ENCODE measurements around the gene APPL2.

Gene APPL2

GRCh38 chr12:105235732-105236476 is at the start of gene APPL2:
Gene APPL2, minus strand, starts transcription at chr12:105236174. Its CDS starts 162 bp downstream, at chr12:105236012.
- no peaks in the 10 kb centered on the region for H3K36me3 ChIP-seq (ENCODE audit: control insufficient read depth, insufficient read depth, low read length)
- no peaks in the 10 kb centered on the region for H3K9me3 ChIP-seq (ENCODE audit: control insufficient read depth, insufficient read depth, low read depth, low read length)
- H3K4me3 ChIP-seq (ENCODE audit: low read depth, low read length), result peak within 1 kb of the TSS; percentile 86
- H3K27ac ChIP-seq (ENCODE audit: low read depth, low read length), result no peak within 1 kb of the TSS; the same call in 1 of the 2 replicates
- peak within 1 kb of the TSS; percentile 89 for H3K9ac ChIP-seq (ENCODE audit: low read length)
- peaks cover 4% of the 10 kb centered on the region; the same call in 1 of the 2 replicates for H3K27me3 ChIP-seq (ENCODE audit: control insufficient read depth, insufficient read depth, low read length)
- no peaks in the 10 kb centered on the region; the same call in 1 of the 2 replicates for H3K4me1 ChIP-seq (ENCODE audit: control insufficient read depth, insufficient read depth, low read length)

- Histone ChIP-seq H3K27ac (ENCODE audit: low read depth, low read length) (no peak overlapping the region), H3K27me3 (ENCODE audit: control insufficient read depth, insufficient read depth, low read length) (no peaks in the 10 kb centered on the region; the same call in 1 of the 2 replicates), H3K4me3 (ENCODE audit: low read depth, low read length) (no peak overlapping the region), H3K36me3 (ENCODE audit: control insufficient read depth, insufficient read depth, low read length) (no peaks in the 10 kb centered on the region), H3K9ac (ENCODE audit: low read length) (no peak overlapping the region), H3K4me1 (ENCODE audit: control insufficient read depth, insufficient read depth, low read length) (no peaks in the 10 kb centered on the region), H3K9me3 (ENCODE audit: control insufficient read depth, insufficient read depth, low read depth, low read length) (no peaks in the 10 kb centered on the region)
Observed at GRCh38 chr12:105285378-105285777, 49.4 kb upstream of the APPL2 start.

- no peaks in the 10 kb centered on the region for H3K4me1 ChIP-seq (ENCODE audit: control insufficient read depth, insufficient read depth, low read length)
- no peak overlapping the region for H3K4me3 ChIP-seq (ENCODE audit: low read depth, low read length)
- no peaks in the 10 kb centered on the region for H3K9me3 ChIP-seq (ENCODE audit: control insufficient read depth, insufficient read depth, low read depth, low read length)
- no peaks in the 10 kb centered on the region; the same call in 1 of the 2 replicates for H3K27me3 ChIP-seq (ENCODE audit: control insufficient read depth, insufficient read depth, low read length)
- H3K36me3 ChIP-seq (ENCODE audit: control insufficient read depth, insufficient read depth, low read length), result no peaks in the 10 kb centered on the region
- H3K27ac ChIP-seq (ENCODE audit: low read depth, low read length), result no peak overlapping the region
- H3K9ac ChIP-seq (ENCODE audit: low read length), result no peak overlapping the region
Observed at GRCh38 chr12:105281694-105282049, 45.7 kb upstream of the APPL2 start.

GRCh38 chr12:105280966-105281693 is 45.2 kb upstream of the APPL2 start:
- Histone ChIP-seq H3K9me3 (ENCODE audit: control insufficient read depth, insufficient read depth, low read depth, low read length) (no peaks in the 10 kb centered on the region), H3K9ac (ENCODE audit: low read length) (no peak overlapping the region), H3K4me3 (ENCODE audit: low read depth, low read length) (no peak overlapping the region), H3K4me1 (ENCODE audit: control insufficient read depth, insufficient read depth, low read length) (peaks cover 5% of the 10 kb centered on the region; the same call in 1 of the 2 replicates), H3K27me3 (ENCODE audit: control insufficient read depth, insufficient read depth, low read length) (no peaks in the 10 kb centered on the region; the same call in 1 of the 2 replicates), H3K36me3 (ENCODE audit: control insufficient read depth, insufficient read depth, low read length) (no peaks in the 10 kb centered on the region), H3K27ac (ENCODE audit: low read depth, low read length) (no peak overlapping the region)

GRCh38 chr12:105279460-105280056 is 43.6 kb upstream of the APPL2 start:
- H3K27ac ChIP-seq (ENCODE audit: low read depth, low read length), result no peak overlapping the region
- peaks cover 6% of the 10 kb centered on the region; the same call in 1 of the 2 replicates for H3K4me1 ChIP-seq (ENCODE audit: control insufficient read depth, insufficient read depth, low read length)
- no peak overlapping the region for H3K9ac ChIP-seq (ENCODE audit: low read length)
- no peaks in the 10 kb centered on the region for H3K36me3 ChIP-seq (ENCODE audit: control insufficient read depth, insufficient read depth, low read length)
- H3K27me3 ChIP-seq (ENCODE audit: control insufficient read depth, insufficient read depth, low read length), result no peaks in the 10 kb centered on the region
- H3K9me3 ChIP-seq (ENCODE audit: control insufficient read depth, insufficient read depth, low read depth, low read length), result no peaks in the 10 kb centered on the region
- H3K4me3 ChIP-seq (ENCODE audit: low read depth, low read length), result no peak overlapping the region

- no peak overlapping the region for H3K9ac ChIP-seq (ENCODE audit: low read length)
- peaks cover 6% of the 10 kb centered on the region; the same call in 1 of the 2 replicates for H3K4me1 ChIP-seq (ENCODE audit: control insufficient read depth, insufficient read depth, low read length)
- H3K4me3 ChIP-seq (ENCODE audit: low read depth, low read length), result no peak overlapping the region
- no peak overlapping the region for H3K27ac ChIP-seq (ENCODE audit: low read depth, low read length)
- H3K36me3 ChIP-seq (ENCODE audit: control insufficient read depth, insufficient read depth, low read length), result no peaks in the 10 kb centered on the region
- H3K9me3 ChIP-seq (ENCODE audit: control insufficient read depth, insufficient read depth, low read depth, low read length), result no peaks in the 10 kb centered on the region
- no peaks in the 10 kb centered on the region for H3K27me3 ChIP-seq (ENCODE audit: control insufficient read depth, insufficient read depth, low read length)
Observed at GRCh38 chr12:105278043-105278697, 42.2 kb upstream of the APPL2 start.

- Histone ChIP-seq H3K27ac (ENCODE audit: low read depth, low read length) (no peak overlapping the region), H3K9ac (ENCODE audit: low read length) (no peak overlapping the region)
Observed at GRCh38 chr12:105275997-105276733, 40.2 kb upstream of the APPL2 start.

GRCh38 chr12:105274571-105274970 is 38.6 kb upstream of the APPL2 start:
- Histone ChIP-seq H3K4me1 (ENCODE audit: control insufficient read depth, insufficient read depth, low read length) (peaks cover 9% of the 10 kb centered on the region), H3K36me3 (ENCODE audit: control insufficient read depth, insufficient read depth, low read length) (no peaks in the 10 kb centered on the region), H3K27me3 (ENCODE audit: control insufficient read depth, insufficient read depth, low read length) (no peaks in the 10 kb centered on the region), H3K4me3 (ENCODE audit: low read depth, low read length) (no peak overlapping the region), H3K9ac (ENCODE audit: low read length) (no peak overlapping the region), H3K9me3 (ENCODE audit: control insufficient read depth, insufficient read depth, low read depth, low read length) (no peaks in the 10 kb centered on the region), H3K27ac (ENCODE audit: low read depth, low read length) (no peak overlapping the region)

More at GRCh38 chr12:105275997-105276733, 40.2 kb upstream of the APPL2 start:
- H3K27me3 ChIP-seq (ENCODE audit: control insufficient read depth, insufficient read depth, low read length), result no peaks in the 10 kb centered on the region
- no peak overlapping the region for H3K4me3 ChIP-seq (ENCODE audit: low read depth, low read length)
- no peaks in the 10 kb centered on the region for H3K9me3 ChIP-seq (ENCODE audit: control insufficient read depth, insufficient read depth, low read depth, low read length)
- H3K4me1 ChIP-seq (ENCODE audit: control insufficient read depth, insufficient read depth, low read length), result peaks cover 6% of the 10 kb centered on the region
- H3K36me3 ChIP-seq (ENCODE audit: control insufficient read depth, insufficient read depth, low read length), result no peaks in the 10 kb centered on the region

- H3K27ac ChIP-seq (ENCODE audit: low read depth, low read length), result no peak overlapping the region
- no peak overlapping the region for H3K9ac ChIP-seq (ENCODE audit: low read length)
- no peaks in the 10 kb centered on the region for H3K9me3 ChIP-seq (ENCODE audit: control insufficient read depth, insufficient read depth, low read depth, low read length)
- H3K27me3 ChIP-seq (ENCODE audit: control insufficient read depth, insufficient read depth, low read length), result no peaks in the 10 kb centered on the region
- H3K4me3 ChIP-seq (ENCODE audit: low read depth, low read length), result no peak overlapping the region
- H3K36me3 ChIP-seq (ENCODE audit: control insufficient read depth, insufficient read depth, low read length), result no peaks in the 10 kb centered on the region
- H3K4me1 ChIP-seq (ENCODE audit: control insufficient read depth, insufficient read depth, low read length), result peaks cover 9% of the 10 kb centered on the region
Observed at GRCh38 chr12:105273601-105274000, 37.6 kb upstream of the APPL2 start.

GRCh38 chr12:105272814-105273416 is 36.9 kb upstream of the APPL2 start:
- no peak overlapping the region for H3K4me3 ChIP-seq (ENCODE audit: low read depth, low read length)
- H3K27me3 ChIP-seq (ENCODE audit: control insufficient read depth, insufficient read depth, low read length), result no peaks in the 10 kb centered on the region
- peaks cover 9% of the 10 kb centered on the region for H3K4me1 ChIP-seq (ENCODE audit: control insufficient read depth, insufficient read depth, low read length)
- H3K36me3 ChIP-seq (ENCODE audit: control insufficient read depth, insufficient read depth, low read length), result no peaks in the 10 kb centered on the region
- no peaks in the 10 kb centered on the region for H3K9me3 ChIP-seq (ENCODE audit: control insufficient read depth, insufficient read depth, low read depth, low read length)
- H3K9ac ChIP-seq (ENCODE audit: low read length), result no peak overlapping the region
- H3K27ac ChIP-seq (ENCODE audit: low read depth, low read length), result no peak overlapping the region
